Mesothelial cell of epicardium (in vitro differentiated cells): ENCODE results near the gene PXN. TPM values are rescaled to one million over a fixed set of nuclear protein-coding genes. Genes with fewer than 3 reads are reported as not detected.
"Not testable (repeated sequence)": the region's sequence is repeated elsewhere in the genome, so short reads cannot be mapped to it uniquely, and the experiment has no call there.

Experiments
- DNase-seq, 2 experiments: peaks; one replicate each; pipeline ENCODE4 v3.0.0; 2021; ENCODE audit warnings: low spot score in 2 of 2; ENCODE audit not compliant: unreplicated experiment in 2 of 2
- H3K27ac Mint-ChIP-seq: 2 replicates; pipeline ENCODE4 v1.8.0; 2021; ENCODE audit warnings: mixed read lengths
- H3K27me3 Mint-ChIP-seq: 2 replicates; pipeline ENCODE4 v1.8.0; 2021; ENCODE audit warnings: low read depth, mixed read lengths
- H3K36me3 Mint-ChIP-seq: 2 replicates; pipeline ENCODE4 v1.8.0; 2021; ENCODE audit warnings: mixed read lengths
- H3K4me1 Mint-ChIP-seq: 2 replicates; pipeline ENCODE4 v1.8.0; 2021; ENCODE audit warnings: mixed read lengths
- H3K4me3 Mint-ChIP-seq: 2 replicates; pipeline ENCODE4 v1.8.0; 2021; ENCODE audit warnings: mild to moderate bottlenecking, moderate library complexity, mixed read lengths
- H3K9me3 Mint-ChIP-seq: 2 replicates; pipeline ENCODE4 v1.8.0; 2021; ENCODE audit warnings: mixed read lengths
- total RNA-seq: library from RNA; stranded (reverse); gene quantifications from 3 replicates; pipeline ENCODE4 v1.2.1, GENCODE V29; 2021
- TF ChIP-seq, protein P1 (sequence below): fragments of 200-600 bp; sonication (generic); IDR thresholded peaks from one replicate; pipeline ENCODE4 v1.5.0; 2021; ENCODE audit warnings: antibody characterized with exemption; ENCODE audit not compliant: unreplicated experiment

The PXN gene
- total RNA-seq, 1 donor from 2014 or later, result 117 TPM

DNA sequence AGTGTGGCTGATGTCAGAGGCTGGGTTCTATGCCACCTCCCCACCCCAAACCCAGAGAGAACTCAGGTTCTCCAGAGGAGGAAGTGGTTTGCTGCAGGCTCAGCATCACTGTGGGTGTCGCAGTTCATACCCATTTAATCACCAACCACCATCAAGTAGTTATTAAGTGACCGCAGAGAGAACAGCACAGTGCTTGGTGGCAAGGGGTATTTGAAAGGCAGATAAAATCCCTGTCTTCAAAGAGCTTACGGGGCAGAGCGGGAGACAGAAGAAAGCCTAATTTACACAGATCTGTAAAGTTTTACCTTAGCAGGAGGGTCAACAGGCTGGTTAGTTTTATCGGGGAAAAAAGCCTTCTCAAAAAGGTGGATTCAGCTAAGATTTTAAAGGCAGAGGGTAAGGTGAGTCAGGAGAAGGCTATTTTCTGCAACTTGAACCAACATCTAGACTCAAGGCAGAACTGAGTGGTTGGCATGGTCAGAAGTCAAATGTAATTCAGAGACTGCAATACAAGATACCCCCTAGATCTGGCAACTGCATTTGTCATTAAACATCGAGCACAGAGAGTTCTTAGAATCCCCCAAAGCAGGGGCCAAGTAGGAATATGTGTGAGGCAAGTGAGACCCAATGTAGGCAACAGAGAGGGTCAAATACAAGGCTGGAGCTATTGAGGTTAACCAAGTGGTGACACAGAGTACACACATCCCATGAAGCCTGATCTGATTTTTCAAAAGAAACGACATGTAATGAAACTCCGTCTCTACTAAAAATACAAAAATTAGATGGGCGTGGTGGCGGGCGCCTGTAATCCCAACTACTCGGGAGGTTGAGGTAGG, 13.2 kb downstream of the PXN start:
- H3K36me3 Mint-ChIP-seq, result peaks cover 7% of the 10 kb centered on the region
- no peaks in the 10 kb centered on the region for H3K27me3 Mint-ChIP-seq
- H3K4me1 Mint-ChIP-seq, result peaks cover 50% of the 10 kb centered on the region
- TF ChIP-seq, protein P1, sequence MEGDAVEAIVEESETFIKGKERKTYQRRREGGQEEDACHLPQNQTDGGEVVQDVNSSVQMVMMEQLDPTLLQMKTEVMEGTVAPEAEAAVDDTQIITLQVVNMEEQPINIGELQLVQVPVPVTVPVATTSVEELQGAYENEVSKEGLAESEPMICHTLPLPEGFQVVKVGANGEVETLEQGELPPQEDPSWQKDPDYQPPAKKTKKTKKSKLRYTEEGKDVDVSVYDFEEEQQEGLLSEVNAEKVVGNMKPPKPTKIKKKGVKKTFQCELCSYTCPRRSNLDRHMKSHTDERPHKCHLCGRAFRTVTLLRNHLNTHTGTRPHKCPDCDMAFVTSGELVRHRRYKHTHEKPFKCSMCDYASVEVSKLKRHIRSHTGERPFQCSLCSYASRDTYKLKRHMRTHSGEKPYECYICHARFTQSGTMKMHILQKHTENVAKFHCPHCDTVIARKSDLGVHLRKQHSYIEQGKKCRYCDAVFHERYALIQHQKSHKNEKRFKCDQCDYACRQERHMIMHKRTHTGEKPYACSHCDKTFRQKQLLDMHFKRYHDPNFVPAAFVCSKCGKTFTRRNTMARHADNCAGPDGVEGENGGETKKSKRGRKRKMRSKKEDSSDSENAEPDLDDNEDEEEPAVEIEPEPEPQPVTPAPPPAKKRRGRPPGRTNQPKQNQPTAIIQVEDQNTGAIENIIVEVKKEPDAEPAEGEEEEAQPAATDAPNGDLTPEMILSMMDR, result no peak
- H3K9me3 Mint-ChIP-seq, result no peaks in the 10 kb centered on the region
- peak overlapping the region; percentile 36 for H3K27ac Mint-ChIP-seq
- no peak overlapping the region for H3K4me3 Mint-ChIP-seq
- no peak for DNase-seq

DNA sequence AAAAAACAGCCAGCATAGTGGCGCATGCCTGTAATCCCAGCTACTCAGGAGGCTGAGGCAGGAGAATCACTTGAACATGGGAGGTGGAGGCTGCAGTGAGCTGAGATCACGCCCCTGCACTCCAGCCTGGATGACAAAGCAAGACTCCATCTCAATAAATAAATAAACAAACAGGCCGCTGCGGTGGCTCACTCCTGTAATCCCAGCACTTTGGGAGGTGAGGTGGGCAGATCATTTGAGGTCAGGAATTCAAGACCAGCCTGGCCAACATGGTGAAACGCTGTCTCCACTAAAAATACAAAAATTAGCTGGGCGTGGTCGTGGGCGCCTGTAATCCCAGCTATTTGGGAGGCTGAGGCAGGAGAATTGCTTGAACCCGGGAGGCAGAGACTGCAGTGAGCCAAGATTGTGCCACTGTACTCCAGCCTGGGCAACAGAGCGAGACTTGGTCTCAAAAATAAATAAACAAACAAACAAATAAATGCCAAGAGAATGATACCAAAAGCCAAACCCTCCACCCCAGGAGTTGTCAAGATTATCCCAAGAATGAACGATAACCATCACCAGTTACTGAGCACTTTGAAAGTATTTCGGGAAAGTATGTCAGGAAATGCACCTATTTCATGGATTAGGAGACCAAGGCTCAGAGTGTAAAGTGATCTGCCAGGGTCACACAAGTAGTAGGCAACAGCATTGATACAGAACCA, 14.0 kb downstream of the PXN start:
- Mint-ChIP-seq H3K27ac (peak overlapping the region; percentile 36), H3K4me1 (peaks cover 46% of the 10 kb centered on the region)
- H3K27me3 Mint-ChIP-seq, H3K4me3 Mint-ChIP-seq, H3K9me3 Mint-ChIP-seq, H3K36me3 Mint-ChIP-seq, DNase-seq: not testable (repeated sequence)

DNA sequence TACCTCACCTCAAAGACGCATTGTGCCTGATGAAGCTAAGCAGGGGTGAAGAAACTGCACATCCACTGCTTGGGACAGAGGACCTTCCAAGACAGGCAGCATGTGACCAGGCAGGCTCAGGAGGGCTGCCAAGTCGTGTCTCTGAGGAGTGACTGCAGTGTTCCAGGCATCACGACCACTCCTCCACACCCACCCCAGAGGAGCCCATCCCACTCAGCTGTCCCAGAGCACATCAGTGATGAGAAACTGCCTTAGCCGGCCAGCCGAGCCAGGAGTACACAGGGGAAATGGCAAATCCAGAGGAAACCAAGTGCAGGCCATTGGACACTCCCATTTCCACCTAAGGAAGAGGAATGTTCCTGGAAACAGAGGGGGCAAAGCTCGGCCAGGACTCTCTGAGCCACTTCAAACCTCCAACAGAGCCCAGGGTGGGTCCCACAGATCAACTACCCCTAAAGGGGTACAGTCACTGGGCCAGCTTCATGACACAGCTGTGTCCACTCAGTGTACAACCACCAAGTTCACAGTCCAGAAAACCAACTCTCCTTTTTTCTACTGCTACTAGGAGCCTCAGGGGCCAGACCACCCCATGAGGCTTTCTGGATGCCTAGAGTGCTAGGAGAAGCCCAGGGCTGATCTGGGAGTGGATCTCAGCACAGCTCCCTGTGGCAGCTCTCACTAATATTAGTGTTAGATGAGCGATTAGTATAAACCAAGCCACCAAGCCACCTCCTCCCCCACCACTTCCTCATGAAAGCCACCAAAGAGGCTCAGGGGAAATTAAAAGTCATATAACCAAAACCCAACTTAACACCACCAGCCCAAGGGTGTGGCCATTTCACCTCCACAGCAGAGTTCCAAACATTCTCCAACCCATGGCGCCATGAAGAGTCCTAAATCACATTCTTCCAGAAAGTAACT, 15.4 kb downstream of the PXN start:
- no peaks in the 10 kb centered on the region for H3K9me3 Mint-ChIP-seq
- H3K4me1 Mint-ChIP-seq, result peaks cover 43% of the 10 kb centered on the region
- H3K27me3 Mint-ChIP-seq, result no peaks in the 10 kb centered on the region
- TF ChIP-seq, protein P1, result no peak
- no peak for DNase-seq
- H3K27ac Mint-ChIP-seq, result peak overlapping the region; percentile 88
- H3K4me3 Mint-ChIP-seq, result no peak overlapping the region
- H3K36me3 Mint-ChIP-seq, result peaks cover 6% of the 10 kb centered on the region

DNA sequence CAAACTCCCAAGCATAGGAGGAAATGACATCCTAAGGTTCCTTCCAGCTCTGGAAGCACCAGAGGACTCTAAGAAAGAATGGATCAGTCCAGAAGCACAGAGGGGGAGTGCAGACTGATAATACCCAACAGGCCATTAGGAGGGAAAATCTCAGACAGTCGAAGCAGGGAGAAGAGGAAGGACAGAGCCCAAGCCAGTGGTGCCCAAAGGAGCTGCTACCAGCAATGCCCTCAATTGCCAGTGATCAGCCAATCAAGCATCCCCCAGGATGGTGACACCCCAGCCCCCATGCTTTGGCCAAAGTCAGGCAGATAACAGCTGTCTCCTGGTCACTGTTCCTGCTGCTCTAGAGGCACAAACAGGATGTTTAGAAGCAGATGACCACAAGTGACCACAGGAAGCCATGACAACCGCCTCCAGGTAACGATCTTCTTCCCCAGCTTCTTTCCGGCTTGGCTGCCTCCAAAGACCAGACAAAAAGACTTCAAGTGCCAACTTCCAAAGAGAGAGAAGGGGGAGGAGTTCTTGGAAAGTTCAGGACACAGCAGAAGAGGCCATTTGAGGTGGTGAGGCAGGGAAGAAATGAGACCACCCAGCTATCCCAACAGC, 16.2 kb downstream of the PXN start:
- peaks cover 43% of the 10 kb centered on the region for H3K4me1 Mint-ChIP-seq
- H3K4me3 Mint-ChIP-seq, result no peak overlapping the region
- no peaks in the 10 kb centered on the region for H3K9me3 Mint-ChIP-seq
- TF ChIP-seq, protein P1, result no peak
- no peaks in the 10 kb centered on the region for H3K27me3 Mint-ChIP-seq
- peak overlapping the region; percentile 88 for H3K27ac Mint-ChIP-seq
- DNase-seq, result no peak
- H3K36me3 Mint-ChIP-seq, result peaks cover 2% of the 10 kb centered on the region

DNA sequence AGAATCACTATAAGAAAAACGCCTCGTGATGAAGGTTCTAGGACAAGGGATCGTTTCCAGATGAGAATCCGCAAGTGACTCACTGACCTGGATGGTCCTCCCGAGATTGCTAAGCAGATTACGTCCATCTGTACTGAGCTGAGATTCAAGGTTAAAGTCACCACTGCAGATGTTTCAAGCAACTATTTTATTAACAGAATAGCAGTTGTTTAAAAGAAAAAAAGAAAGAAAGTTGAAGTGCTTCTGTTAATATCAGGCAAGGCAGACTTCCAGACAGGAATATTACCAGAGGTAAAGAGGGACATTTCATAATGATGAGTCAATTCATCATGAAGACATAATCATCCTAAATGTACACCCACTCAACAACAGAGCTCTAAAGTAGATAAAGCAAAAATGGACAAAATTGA, 17.9 kb downstream of the PXN start:
- no peak overlapping the region for H3K4me3 Mint-ChIP-seq
- H3K27ac Mint-ChIP-seq, result peak overlapping the region; percentile 73
- TF ChIP-seq, protein P1, result no peak
- no peaks in the 10 kb centered on the region for H3K27me3 Mint-ChIP-seq
- H3K4me1 Mint-ChIP-seq, result peaks cover 54% of the 10 kb centered on the region
- no peaks in the 10 kb centered on the region for H3K9me3 Mint-ChIP-seq
- no peak for DNase-seq
- H3K36me3 Mint-ChIP-seq, result no peaks in the 10 kb centered on the region
